GM12878 (cell line): ENCODE data around the gene PHYHIPL. TPM values are rescaled to one million over a fixed set of nuclear protein-coding genes. Genes with fewer than 3 reads are reported as not detected.

Source experiments
- CHD2 ChIP-seq: IDR thresholded peaks from 2 replicates; pipeline ENCODE4 v1.6.1; 2011; ENCODE audit warnings: low read depth, low read length, improper control_type of control experiment, borderline replicate concordance
- E2F8 ChIP-seq: fragments of 450-650 bp; IDR thresholded peaks from 2 replicates; pipeline ENCODE4 v1.6.1; 2018; ENCODE audit warnings: mild to moderate bottlenecking, low read depth, moderate library complexity; ENCODE audit not compliant: partially characterized antibody
- ETV6 ChIP-seq, 2 experiments: fragments of 450-650 bp in 1 of 2; IDR thresholded peaks in 1 of 2; conservative IDR thresholded peaks in 1 of 2; 2 replicates each; pipeline ENCODE4 v1.6.1; 2014; ENCODE audit warnings: antibody characterized with exemption in 1 of 2, borderline replicate concordance in 1 of 2, low read depth in 1 of 2, mild to moderate bottlenecking in 1 of 2, moderate library complexity in 1 of 2
- MTA3 ChIP-seq: IDR thresholded peaks from 2 replicates; pipeline ENCODE4 v1.6.1; 2012; ENCODE audit warnings: low read length, inconsistent platforms, borderline replicate concordance
- RCOR1 ChIP-seq: conservative IDR thresholded peaks from 2 replicates; pipeline ENCODE4 v1.6.1; 2012; ENCODE audit warnings: low read depth, low read length, improper control_type of control experiment
- SIN3A ChIP-seq: IDR thresholded peaks from 2 replicates; pipeline ENCODE4 v1.6.1; 2012; ENCODE audit warnings: low read depth, low read length, improper control_type of control experiment
- SUPT20H ChIP-seq: IDR thresholded peaks from 2 replicates; pipeline ENCODE4 v1.6.1; 2011; ENCODE audit warnings: low read depth, mild to moderate bottlenecking, low read length, moderate library complexity, borderline replicate concordance; ENCODE audit not compliant: control insufficient read depth
- TCF7 ChIP-seq: IDR thresholded peaks from 2 replicates; pipeline ENCODE4 v1.6.1; 2014; ENCODE audit warnings: antibody characterized with exemption, borderline replicate concordance
- ZBTB33 ChIP-seq: fragments of 450-650 bp; IDR thresholded peaks from 2 replicates; pipeline ENCODE4 v1.6.1; 2017; ENCODE audit warnings: mild to moderate bottlenecking
- polyA plus RNA-seq, 11 experiments: library from polyadenylated mRNA; depleted of rRNA in 4 of 11; unstranded in 6 of 11; stranded (reverse) in 5 of 11; fragments of >200 nt; fragmentation: Nextera tagmentation in 4 of 11; fragmentation: Illumina TruSeq in 1 of 11; extraction: Ambion mirVana in 4 of 11; extraction: Trizol in 1 of 11; gene quantifications; 1 replicate in 1 of 11; 2 replicates in 10 of 11; pipeline versions ENCODE4 v1.2.1 to v1.2.3, GENCODE V29; 2011 to 2016; ENCODE audit warnings: inconsistent platforms in 2 of 11, missing spikeins in 2 of 11, low read depth in 1 of 11
- total RNA-seq, 4 experiments: library from RNA; depleted of rRNA in 3 of 4; stranded (reverse); fragments of >200 nt in 3 of 4; fragmentation: Illumina TruSeq in 1 of 4; extraction: Trizol in 1 of 4; gene quantifications; 2 replicates each; pipeline versions ENCODE4 v1.2.1 to v1.2.3, GENCODE V29; 2013 to 2021

Gene PHYHIPL
- total and polyA plus RNA-seq, 10 of the 15 experiments (the other 5 are each of a cell fraction or from before 2014, with no cell fraction given): 0.06 to 0.40 (median 0.18) TPM; not detected in 2

- TF ChIP-seq SUPT20H (no peak), TCF7 (no peak), ZBTB33 (no peak), CHD2 (no peak), E2F8 (no peak), SIN3A (no peak), RCOR1 (no peak), MTA3 (no peak), ETV6 (conservative IDR thresholded peaks at IDR 0.05 in 1 of 2, IDR thresholded peaks at IDR 0.05 in 1 of 2; ENCODE audit: borderline replicate concordance in 1 of 2, low read depth in 1 of 2) (no peak)
Observed at GRCh38 chr10:59273445-59273844, 97.0 kb downstream of the PHYHIPL start (continued).
